Breast epithelium (tissue), 3 donors: ENCODE data around the gene SAFB.

ENCODE experiments used
- CTCF ChIP-seq, 3 donors: fragments of 450-650 bp; IDR thresholded peaks; one replicate each; pipeline ENCODE4 v1.5.1; 2016 to 2017; ENCODE audit warnings: antibody characterized with exemption in 3 of 3, mild to moderate bottlenecking in 3 of 3, moderate library complexity in 3 of 3
- POLR2A ChIP-seq: fragments of 450-650 bp; IDR thresholded peaks from one replicate; pipeline ENCODE4 v1.6.1; 2016; ENCODE audit warnings: antibody characterized with exemption, mild to moderate bottlenecking, moderate library complexity
- POLR2AphosphoS5 ChIP-seq, 3 donors: sonication (generic); formaldehyde crosslinking; IDR thresholded peaks; one replicate each; pipeline ENCODE4 v1.6.1; 2017; ENCODE audit warnings: antibody characterized with exemption in 3 of 3

DNA sequence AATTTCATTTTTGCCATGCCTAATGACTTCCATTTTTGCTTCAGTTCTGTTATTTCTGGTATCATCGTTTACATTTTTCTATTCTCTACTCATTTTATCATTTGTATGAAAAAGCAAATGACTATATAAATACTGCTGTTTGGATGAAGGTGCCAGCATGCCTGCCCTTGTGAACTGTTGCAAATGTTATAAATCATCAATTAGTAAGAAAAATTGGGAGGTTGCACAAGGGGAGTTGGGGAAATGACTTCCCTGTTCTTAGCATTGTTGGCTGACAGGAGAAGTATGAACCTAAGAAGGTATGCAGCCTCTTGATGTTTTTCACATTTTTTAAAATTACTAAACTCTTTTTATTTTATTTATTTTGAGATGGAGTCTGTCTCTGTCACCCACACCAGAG, 15.1 kb downstream of the SAFB start:
- TF ChIP-seq POLR2AphosphoS5 (IDR thresholded peaks at IDR 0.05) (no peak), CTCF (IDR thresholded peaks at IDR 0.05) (no peak), POLR2A (no peak)
